GM21786 (cell line): ENCODE measurements around the gene MAPK14.

Source experiments
- ATAC-seq: cut with Tn5 transposase; IDR thresholded peaks from one replicate; pipeline ENCODE4 v1.9.1; 2021; ENCODE audit not compliant: unreplicated experiment

MAPK14 gene

DNA sequence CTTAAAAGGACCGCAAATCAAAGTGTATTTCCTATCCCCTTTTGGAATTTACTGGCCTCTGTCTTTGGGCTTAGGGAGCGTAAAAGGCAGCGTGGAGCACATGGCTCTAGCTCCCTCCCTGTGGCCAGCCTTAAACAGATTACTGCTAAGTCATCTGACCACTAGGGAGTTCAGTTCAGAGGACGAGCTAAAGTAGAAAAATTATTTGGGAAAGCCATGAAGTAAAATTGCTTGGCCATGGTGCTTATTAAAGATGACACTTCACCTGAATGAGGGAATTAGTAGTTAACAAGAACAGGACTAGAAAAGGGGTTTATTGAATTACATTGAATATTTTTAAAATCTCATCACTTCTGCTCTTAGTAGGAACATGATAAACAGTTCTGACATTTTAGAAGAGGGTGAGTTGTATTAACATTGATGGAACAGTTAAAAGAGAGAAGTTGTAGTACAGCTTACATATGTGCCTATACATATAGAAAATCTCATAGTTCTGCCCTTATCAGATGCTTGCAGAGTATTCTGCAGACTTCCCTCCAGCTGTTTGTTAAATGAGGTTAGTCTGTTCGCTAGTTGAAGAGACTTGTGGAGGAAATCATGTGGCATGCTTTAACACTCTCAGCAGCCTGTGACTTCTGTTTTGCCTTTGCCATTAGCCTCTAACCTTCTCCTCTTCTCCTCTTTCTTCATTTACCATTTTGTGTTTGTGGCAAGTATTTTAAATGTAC lies 71.5 kb downstream of the MAPK14 start:
- ATAC-seq, result no peak

DNA sequence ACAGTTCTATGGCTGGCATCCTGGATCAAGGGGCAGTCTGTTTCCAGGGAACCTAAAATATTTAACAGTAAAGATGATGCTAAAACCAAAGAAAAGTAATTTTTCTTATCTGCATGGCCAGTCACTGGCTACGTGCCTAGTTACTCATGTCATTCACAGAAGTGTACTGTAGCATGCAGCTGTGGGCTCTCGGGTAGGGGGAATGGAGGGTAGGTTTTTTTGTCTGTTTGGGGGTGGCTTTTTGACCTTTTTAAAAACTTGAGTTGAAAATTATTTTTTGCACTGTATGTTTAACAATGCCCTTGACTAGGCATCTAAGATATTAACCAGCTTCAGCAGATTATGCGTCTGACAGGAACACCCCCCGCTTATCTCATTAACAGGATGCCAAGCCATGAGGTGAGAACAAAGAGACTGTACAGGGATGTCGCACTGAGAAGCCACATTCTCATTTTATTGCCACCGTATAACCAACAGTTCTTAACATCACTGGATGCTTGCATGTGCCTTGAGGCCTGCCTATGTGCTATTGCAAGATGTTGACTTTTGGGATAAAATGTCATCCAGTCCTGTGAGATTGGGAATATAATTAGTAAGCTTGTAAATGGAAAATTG lies 72.4 kb downstream of the MAPK14 start:
- no peak for ATAC-seq

DNA sequence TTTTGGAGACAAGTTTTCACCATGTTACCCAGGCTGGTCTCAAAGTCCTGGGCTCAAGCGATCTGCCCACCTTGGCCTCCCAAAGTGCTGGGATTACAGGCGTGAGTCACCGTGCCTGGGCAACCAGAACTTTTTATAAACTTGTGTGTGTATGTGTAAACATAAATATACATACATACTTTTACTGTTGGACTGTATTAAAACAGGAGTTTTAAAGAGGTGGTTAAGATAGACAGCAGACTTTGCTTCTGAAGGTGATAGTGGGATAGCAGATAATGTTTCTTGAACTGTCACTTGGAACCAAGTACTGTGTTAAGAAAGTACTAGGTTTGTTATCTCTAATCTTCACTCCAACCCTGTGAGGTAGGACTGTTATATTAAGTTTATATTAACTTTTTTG lies 74.1 kb downstream of the MAPK14 start:
- ATAC-seq, result no peak

DNA sequence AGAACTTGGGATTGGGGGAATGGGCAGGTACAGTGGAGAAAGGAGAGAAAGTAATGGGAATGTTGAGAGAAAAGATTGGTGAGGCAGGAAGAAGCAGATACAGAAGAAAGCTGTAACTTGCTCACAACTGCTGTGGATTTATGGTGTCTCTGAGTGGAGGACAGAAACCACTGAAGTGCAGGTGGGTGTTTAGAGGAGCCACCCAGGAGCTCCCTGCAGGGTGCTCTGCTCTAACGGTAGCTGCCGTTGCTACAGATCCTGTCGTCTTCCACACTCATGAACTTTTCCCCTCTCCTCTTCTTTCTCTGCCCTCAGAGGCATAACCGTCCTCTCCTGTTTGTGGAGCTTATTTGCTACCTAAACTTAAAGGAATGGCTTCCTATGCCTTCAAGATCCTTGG lies 75.2 kb downstream of the MAPK14 start:
- no peak for ATAC-seq

DNA sequence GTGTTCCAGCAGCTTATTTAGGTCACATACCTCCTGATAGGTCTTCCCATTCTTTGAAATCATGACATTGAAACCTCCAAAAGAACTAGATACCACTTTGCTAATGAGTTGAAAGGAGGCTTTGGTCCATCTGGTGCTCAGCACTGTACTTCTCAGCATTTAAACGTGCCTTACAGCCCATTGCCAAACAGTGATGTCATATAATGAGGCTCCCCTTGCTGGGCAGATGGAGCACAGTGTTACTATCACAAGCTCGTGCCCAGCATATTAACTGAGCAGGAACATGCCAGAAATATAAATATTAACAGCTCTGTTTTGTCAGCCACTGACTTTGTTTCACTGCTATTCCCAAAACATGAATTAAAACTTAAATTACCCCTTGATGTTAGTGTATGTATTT lies 77.2 kb downstream of the MAPK14 start:
- ATAC-seq, result no peak

DNA sequence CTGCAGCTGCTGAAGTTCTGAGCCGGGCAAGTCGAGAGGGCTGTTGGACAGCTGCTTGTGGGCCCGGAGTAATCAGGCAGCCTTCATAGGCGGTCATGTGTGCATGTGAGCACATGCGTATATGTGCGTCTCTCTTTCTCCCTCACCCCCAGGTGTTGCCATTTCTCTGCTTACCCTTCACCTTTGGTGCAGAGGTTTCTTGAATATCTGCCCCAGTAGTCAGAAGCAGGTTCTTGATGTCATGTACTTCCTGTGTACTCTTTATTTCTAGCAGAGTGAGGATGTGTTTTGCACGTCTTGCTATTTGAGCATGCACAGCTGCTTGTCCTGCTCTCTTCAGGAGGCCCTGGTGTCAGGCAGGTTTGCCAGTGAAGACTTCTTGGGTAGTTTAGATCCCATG lies 81.5 kb downstream of the MAPK14 start:
- no peak for ATAC-seq

DNA sequence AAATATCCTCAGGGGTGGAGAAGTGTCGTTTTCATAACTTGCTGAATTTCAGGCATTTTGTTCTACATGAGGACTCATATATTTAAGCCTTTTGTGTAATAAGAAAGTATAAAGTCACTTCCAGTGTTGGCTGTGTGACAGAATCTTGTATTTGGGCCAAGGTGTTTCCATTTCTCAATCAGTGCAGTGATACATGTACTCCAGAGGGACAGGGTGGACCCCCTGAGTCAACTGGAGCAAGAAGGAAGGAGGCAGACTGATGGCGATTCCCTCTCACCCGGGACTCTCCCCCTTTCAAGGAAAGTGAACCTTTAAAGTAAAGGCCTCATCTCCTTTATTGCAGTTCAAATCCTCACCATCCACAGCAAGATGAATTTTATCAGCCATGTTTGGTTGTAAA lies 82.4 kb downstream of the MAPK14 start:
- ATAC-seq, result no peak

DNA sequence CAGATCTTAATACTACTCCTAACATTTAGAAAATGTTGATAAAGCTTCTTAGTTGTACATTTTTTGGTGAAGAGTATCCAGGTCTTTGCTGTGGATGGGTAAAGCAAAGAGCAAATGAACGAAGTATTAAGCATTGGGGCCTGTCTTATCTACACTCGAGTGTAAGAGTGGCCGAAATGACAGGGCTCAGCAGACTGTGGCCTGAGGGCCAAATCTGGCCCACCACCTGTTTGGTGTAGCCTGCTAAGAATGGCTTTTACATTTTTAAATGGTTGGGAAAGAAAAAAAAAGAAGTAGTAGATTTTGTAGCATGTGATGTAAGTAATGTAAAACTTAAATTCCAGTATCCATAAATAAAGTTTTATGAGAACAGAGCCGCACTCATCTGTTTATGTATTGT lies 83.3 kb downstream of the MAPK14 start:
- ATAC-seq, result no peak

DNA sequence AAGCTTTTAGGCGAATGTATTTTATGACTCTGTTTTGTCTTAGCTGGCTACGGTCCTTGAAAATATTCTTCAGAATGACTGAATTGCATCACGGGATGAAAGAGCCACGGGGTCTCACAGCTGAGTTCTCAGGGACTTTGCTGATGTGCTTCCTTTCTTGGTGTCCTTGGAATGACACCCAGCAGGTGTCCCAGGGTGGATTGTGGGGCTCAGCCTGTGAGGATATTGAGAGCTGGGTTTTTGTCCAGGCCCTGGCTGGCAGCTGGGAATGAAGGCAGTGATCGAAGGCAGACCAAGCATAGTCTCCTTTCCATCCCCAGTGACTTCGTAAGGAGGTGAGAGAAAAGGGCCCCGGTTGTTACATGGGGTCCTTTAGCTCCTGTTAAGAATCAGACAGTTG lies 83.9 kb downstream of the MAPK14 start:
- ATAC-seq, result no peak

DNA sequence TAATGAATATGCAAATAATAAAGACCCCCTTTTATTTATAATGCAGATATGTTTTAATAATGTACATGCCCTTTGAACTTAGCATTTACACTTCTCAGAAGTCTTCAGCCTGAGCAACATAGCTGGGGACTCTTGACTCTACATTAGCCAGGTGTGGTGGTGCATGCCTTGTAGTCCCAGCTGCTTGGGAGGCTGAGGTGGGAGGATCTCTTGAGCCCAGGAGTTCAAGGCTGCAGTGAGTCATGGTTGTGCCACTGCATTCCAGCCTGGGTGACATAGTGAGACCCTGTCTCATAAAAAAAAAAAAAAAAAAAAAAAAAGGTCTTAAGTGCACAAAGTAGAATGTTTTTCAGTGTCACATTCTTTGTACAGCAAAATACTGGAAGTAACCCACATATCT lies 85.4 kb downstream of the MAPK14 start:
- ATAC-seq, result no peak

DNA sequence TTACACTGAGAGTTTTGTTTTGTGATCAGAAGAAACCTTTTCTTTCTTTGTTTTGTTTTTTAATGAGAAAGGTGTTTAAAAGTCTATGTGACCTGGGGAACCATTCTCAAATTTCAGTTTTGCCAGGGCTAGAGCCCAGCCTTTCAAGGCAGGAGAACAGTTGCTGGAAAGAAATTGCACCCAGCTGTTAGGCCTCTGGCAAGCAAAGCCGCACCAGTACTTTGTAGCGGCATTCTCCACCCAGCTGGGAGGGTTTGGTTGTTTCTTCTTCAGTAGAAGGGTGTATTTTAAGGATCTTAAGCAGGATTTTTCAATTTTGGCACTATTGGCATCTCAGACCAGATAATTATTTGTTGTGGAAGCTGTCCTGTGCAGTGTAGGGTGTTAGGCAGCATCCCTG lies 86.1 kb downstream of the MAPK14 start:
- ATAC-seq, result no peak

DNA sequence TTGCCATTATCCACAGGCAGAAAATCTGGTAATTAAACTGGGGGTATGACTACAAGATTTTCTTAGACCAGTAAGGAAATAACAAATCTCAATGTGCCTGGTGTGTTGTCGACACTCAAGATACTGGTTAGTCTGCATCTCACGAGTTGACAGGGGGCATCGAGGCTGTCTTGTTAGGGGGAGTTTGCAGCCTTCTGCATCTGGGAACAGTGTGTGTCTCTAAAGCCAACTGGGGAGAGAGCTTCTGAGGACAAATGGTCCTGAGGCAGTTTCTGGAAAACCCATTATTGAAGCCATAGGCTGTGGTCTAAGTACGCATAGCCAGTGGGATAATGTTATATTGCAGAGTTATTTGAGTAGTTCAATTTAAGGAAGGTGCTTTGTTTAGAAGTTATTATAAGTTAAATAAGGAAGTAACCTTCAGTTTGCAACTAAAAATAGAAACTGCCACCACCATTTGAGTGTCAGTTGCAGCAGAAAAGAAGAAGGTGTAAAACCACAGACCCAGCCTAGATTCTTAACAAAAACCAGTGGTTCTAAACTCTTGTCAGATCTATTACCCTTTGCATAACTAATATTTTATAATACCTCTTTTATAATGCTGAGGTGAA lies 87.3 kb downstream of the MAPK14 start:
- ATAC-seq, result peak; percentile 69

DNA sequence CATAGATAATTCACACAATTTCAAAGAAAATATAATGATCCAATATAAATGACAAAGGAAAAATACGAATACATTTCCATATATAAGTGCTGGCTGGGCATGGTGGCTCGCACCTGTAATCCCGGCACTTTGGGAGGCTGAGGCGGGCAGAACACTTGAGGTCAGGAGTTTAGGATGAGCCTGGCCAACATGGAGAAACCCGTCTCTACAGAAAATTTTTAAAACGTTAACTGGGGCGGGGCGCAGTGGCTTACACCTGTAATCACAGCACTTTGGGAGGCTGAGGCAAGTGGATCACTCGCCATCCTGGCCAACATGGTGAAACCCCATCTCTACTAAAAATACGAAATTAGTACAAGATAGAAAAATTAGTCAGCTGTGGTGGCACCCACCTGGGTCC lies 87.8 kb downstream of the MAPK14 start:
- ATAC-seq, result no peak

DNA sequence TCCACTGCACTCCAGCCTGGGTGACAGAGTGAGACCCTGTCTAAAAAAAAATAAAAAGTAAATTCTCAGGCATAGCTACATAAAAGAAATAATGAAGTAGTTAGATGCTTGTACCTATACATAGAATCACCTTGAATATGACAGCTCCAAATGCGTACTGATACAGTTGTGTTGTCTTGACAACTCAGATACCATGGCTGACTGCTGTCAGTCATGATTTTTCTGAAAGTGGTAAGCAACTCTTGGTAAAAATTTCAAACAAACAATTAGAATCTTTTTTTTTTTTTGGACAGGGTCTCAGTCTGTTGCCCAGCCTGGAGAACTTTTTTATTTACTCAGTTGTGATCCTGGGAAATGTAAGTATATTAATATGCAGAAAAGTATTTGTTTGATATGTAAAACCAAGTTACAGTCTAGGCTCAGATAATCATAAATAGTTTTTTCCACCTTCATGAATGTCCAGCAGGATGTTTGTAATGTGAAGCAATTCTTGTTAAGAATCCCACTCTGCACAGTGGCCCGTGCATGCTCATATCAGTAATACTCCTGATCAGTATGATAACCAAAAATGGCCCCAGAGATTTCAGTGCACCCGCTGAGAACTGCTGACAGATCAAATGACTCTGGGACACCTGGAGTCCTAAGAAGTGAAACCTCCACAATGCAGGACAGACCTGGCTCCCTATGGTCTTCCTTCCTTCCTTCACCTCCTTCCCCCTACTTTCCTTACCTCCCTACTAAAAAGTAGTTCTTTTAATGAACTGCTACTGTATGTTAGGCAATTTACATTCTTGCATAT lies 88.7 kb downstream of the MAPK14 start:
- no peak for ATAC-seq

DNA sequence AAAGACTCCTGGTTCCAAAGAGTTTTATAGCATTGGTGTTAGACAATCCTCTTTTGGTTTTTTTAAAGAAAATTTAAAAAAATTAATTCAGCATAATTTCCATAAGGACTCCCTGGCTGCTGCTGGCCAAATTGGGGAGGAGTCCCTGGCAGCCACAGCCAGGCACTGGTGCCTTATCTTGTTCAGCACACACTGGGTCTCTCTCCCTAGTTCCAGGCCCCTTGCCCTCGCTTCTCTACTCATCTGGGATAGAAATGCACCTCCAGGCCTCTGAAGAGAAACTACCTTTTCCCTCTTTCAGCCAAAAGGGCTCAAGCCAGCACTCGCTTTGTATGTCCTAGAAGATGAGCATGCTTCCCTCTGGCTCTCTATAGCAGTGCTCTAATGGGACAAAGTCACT lies 89.3 kb downstream of the MAPK14 start:
- ATAC-seq, result no peak

DNA sequence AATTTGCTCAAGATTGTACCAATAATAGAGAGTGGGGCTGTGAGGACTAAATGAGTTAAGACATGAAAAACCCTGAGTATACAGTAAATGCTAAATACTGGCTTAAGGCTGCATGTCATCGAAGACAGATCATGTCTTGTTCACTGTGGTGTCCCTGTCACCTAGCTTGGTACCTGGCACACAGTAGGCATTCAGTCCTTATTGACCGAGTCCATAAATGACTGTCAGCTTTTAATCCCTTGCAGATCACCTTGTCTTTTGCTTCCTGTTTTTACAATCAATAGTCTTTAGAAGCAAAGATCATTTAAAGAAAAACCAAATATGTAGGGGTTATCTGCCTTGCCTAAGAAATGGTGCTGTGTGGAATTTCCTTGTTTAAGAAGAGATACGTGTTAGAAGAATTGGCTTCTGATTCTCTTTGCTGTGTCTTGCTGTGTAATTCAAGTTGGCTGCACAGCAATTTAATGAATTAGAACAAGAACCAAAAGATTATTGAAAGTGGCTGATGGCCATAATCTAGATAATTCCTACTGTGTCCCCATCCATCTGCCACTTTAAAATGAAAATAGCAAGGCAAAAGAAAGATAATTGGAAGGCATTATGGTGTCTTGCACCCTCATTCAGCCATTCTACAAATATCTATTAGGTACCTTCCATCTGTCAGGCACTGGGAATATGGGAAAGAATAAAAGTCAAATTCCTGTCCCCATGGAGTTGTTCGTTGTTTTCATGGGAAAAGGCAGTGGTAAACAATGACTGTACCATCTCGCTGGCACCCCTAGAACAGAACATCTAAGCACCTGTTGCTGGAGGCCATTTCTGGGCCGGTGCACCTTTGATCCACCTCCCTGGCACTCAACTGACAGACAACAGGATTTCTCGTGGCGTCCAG lies 90.3 kb downstream of the MAPK14 start:
- ATAC-seq, result no peak

DNA sequence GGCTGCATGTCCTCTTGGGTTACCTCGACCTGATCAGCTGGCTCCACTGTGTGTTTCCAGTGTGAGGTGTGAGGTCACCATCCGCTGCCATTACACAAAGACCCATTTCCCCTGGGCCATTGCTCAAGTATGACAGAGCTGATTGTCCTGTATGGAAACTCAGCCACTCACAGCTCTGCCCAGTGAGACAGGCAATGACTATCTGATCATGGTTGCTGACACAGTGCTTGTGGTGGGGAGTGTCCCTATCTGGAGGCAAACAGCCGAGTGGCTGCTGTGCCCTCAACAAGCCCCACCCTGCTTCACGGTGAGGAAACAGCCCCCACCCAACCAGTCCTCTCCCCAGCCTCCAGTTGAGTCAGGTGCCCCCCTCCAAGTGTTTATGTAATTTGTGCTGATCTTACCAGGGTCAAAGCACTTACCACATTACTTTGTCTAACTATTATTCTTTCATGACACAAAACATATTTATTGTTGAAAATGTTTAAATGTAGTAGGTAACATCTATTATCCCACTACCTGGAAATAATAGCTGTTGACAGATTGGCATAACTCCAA lies 91.0 kb downstream of the MAPK14 start:
- no peak for ATAC-seq

DNA sequence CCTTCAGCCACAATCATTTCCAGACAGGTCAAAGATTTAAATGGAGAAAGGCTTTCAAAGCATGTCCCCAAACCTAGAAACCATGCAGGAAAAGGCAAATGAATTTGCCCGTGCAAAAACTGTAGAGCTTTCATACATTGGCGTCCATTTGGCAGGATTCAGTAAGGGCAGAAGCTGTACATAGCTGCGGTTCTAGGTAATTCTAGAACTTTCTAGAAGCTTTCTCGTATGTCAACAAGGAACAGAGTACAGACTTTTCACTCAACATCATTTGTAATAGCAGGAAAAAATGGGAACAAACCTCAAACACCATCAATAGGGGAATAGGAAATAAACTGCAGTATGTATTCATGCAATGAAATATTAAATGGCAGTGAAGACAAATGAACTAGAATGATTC lies 91.6 kb downstream of the MAPK14 start:
- no peak for ATAC-seq

DNA sequence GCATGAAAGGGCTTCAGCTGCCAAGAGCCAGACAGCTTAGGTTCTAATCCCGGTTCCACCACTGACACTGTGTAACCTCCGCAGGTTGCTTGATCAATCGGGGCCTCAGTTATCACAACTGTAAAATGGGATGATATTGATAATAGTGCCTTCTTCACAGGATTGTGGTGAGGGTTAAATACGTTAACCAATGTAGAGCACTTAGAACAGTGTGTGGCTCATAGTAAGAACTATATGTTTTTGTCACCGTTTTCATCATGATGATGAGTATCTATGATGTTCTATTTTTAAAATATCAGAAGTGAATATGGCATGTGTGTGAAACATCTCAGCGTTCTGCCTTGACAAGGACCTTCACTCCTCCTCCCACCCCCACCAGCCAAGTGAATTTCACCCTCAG lies 92.4 kb downstream of the MAPK14 start:
- no peak for ATAC-seq

DNA sequence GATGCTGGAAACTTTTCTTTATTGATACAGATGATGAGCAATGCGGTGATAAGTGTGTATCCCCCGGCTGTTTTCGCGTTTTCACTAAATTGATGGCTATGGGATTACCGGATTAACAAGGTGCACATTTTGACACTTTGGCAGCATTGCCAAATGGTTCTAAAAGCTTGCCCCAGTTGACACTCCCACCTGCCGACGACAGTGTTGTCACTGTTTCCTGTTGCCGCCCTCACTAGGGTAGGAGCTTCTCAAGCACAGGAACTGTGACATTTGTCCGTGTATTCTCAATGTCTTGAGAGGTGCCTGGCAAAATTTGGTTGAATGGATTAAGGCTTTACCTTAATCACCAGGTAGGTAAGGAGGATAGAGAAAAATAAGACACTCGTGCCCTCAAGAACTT lies 92.9 kb downstream of the MAPK14 start:
- no peak for ATAC-seq
